SK-N-SH (cell line): ENCODE measurements around the gene CLASRP.

Experiments
- CHD2 ChIP-seq: fragments of 150-350 bp; IDR thresholded peaks from 2 replicates; pipeline ENCODE4 v1.6.1; 2018; ENCODE audit warnings: low read length; ENCODE audit not compliant: partially characterized antibody
- EP300 ChIP-seq, 2 experiments: IDR thresholded peaks; 2 replicates each; pipeline versions ENCODE4 v1.4.0 to v1.6.1; 2012; ENCODE audit warnings: borderline replicate concordance in 1 of 2, low read depth in 1 of 2, low read length in 1 of 2
- EZH2phosphoT487 ChIP-seq: fragments of 200-600 bp; sonication (generic); IDR thresholded peaks from 2 replicates; pipeline ENCODE4 v1.6.1; 2017; ENCODE audit warnings: low read depth, mixed run types, mild to moderate bottlenecking, antibody characterized with exemption, moderate library complexity, borderline replicate concordance
- FOSL2 ChIP-seq: IDR thresholded peaks from 2 replicates; pipeline ENCODE4 v1.4.0; 2012; ENCODE audit warnings: low read depth, mild to moderate bottlenecking, moderate library complexity, borderline replicate concordance
- POLR2AphosphoS5 ChIP-seq: IDR thresholded peaks from 2 replicates; pipeline ENCODE4 v1.6.1; 2012; ENCODE audit warnings: low read depth, low read length
- RAD21 ChIP-seq: IDR thresholded peaks from 2 replicates; pipeline ENCODE4 v1.6.1; 2012; ENCODE audit warnings: mild to moderate bottlenecking, low read length
- TF ChIP-seq, protein P1 (sequence below): fragments of 200-600 bp; sonication (generic); IDR thresholded peaks from 2 replicates; pipeline ENCODE4 v1.6.1; 2017; ENCODE audit warnings: antibody characterized with exemption, mild to moderate bottlenecking, moderate library complexity
- TF ChIP-seq, protein P2 (sequence below): fragments of 150-350 bp; IDR thresholded peaks from 2 replicates; pipeline ENCODE4 v1.6.1; 2017; ENCODE audit warnings: antibody characterized with exemption, low read length, low read depth, borderline replicate concordance

DNA sequence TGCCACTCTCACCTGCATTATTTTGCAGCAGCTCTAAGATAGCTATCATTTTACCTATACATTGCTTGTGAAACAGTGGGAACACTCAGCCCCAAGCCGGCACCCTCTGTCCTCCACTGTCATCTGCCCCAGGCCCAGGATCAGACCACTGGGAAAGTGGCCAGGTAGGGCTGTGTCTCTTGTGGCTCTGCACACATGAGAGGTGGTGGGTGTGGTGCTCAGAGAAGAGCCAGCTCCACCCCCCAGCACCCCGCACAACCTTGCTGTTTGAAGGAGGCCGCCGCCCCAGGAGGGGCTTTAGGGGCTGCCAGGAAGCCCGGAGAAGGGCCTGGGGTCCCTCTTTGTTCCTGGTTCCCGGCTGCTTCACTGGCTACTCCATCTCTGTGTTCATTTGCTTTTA, 80.7 kb downstream of the CLASRP start:
- no peak for TF ChIP-seq CHD2
- TF ChIP-seq, protein P1, sequence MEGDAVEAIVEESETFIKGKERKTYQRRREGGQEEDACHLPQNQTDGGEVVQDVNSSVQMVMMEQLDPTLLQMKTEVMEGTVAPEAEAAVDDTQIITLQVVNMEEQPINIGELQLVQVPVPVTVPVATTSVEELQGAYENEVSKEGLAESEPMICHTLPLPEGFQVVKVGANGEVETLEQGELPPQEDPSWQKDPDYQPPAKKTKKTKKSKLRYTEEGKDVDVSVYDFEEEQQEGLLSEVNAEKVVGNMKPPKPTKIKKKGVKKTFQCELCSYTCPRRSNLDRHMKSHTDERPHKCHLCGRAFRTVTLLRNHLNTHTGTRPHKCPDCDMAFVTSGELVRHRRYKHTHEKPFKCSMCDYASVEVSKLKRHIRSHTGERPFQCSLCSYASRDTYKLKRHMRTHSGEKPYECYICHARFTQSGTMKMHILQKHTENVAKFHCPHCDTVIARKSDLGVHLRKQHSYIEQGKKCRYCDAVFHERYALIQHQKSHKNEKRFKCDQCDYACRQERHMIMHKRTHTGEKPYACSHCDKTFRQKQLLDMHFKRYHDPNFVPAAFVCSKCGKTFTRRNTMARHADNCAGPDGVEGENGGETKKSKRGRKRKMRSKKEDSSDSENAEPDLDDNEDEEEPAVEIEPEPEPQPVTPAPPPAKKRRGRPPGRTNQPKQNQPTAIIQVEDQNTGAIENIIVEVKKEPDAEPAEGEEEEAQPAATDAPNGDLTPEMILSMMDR, result no peak
- TF ChIP-seq EZH2phosphoT487, result no peak
- no peak for TF ChIP-seq POLR2AphosphoS5
- no peak for TF ChIP-seq EP300 (IDR thresholded peaks at IDR 0.05; ENCODE audit: borderline replicate concordance in 1 of 2, low read depth in 1 of 2, low read length in 1 of 2)
- TF ChIP-seq, protein P2, sequence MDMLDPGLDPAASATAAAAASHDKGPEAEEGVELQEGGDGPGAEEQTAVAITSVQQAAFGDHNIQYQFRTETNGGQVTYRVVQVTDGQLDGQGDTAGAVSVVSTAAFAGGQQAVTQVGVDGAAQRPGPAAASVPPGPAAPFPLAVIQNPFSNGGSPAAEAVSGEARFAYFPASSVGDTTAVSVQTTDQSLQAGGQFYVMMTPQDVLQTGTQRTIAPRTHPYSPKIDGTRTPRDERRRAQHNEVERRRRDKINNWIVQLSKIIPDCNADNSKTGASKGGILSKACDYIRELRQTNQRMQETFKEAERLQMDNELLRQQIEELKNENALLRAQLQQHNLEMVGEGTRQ, result no peak
- no peak for TF ChIP-seq RAD21
- TF ChIP-seq FOSL2, result no peak
